ENCODE results near the gene CAP1.

The CAP1 gene

GRCh38 chr1:40059338-40059959, 18.9 kb downstream of the CAP1 start:
- peak; percentile 89 to 94 for DNase-seq

DNA sequence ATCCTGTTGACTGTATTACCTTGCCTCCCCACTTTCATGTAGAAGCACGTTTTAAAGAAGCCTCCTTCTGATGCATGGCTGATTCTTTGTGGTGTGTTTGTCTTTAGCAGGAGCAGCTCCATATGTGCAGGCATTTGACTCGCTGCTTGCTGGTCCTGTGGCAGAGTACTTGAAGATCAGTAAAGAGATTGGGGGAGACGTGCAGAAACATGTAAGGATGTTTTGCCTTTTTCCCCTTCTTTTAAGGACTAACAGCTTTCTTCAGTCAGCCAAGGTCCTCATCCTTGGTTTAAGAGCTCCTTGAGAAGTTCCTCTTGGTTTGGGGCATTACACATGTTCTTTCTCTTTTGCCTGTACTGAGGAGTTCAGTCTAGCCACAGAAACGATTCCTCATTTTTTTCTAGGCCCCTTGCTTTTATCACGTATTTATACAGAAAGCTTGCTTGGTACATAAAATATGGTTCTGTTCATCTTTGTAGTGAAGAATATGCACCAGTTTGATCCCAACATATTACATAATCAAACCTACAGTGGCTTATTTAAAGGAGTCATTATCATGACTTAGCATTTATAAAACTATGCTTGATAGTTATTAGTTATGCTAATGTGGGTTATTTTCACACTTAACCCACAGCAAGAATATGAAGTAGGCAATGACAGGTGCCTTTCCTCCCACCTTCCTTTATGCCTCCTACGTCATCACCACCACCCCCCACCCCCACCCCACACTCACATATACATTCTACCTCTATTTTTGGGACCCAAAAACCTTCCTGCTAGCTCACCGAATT, 19.6 kb downstream of the CAP1 start:
- DNase-seq = no peak

GRCh38 chr1:40064797-40065499, 24.4 kb downstream of the CAP1 start:
- DNase-seq = no peak

- no peak for DNase-seq
Measured at GRCh38 chr1:40067023-40067422, 26.5 kb downstream of the CAP1 start.

DNA sequence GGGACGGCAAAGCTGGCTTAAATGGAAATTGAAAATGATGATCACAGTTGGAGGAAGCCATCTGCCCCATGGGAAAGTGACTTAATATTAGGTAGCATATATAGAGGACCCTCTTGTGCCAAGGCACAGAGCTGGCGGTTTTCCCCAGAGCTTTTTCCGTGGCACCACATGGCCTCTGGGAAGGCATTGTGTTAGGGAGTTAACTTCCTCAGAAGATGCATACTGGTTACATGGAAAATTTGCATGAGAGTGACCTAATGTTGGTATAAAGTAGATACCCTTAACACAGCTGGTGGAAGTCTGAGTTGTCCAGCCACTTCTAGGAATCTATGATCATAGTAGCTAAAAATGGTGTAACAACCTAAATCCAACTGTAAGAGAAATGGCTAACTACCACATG, 27.3 kb downstream of the CAP1 start:
- peak in 1 of 2 experiments; percentile 50 for DNase-seq

DNA sequence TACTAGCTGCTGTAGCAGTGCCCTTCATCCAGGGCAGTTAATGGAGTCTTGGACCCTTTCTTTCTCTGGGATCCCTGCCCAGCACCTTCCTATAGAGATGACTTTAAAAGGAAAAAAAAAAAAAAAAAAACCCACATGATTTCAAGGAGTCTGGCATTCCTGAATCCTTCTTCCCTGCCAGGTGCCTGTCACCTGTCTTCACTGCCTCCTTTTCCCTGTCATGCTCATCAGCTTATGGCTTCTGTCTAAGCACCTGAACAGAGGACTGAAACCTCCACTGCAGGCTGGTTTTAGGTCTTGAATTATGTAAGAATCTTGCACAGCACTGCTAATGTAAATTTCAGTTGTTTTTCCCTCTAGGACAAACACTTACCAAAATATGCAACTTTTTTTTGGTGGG, 31.6 kb downstream of the CAP1 start:
- no peak for DNase-seq

DNA sequence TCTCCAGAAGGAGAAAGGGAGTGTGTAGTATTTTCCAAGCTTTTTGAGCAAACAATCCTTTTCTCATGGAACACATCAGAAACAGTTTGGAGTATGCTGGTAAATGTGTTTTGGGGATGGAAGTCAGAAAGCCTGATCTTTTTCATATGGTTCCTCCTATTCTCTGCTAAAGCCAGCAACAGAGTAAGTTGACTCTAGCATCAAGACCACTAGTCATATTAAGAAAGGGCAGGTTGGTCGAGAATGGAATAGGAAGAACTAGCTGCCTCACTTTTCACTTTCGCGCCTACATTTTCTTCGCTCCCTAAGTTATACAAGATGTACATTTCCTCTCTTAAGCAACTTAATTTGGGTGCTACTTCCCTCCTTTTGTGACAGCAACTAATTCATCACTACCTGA, 32.5 kb downstream of the CAP1 start:
- DNase-seq = no peak

- DNase-seq = no peak
Measured at GRCh38 chr1:40075266-40075665, 34.7 kb downstream of the CAP1 start.

GRCh38 chr1:40076895-40077312, 36.4 kb downstream of the CAP1 start:
- no peak for DNase-seq

- peak; percentile 41 to 83 for DNase-seq
Measured at GRCh38 chr1:40078512-40079333, 38.2 kb downstream of the CAP1 start.

- no peak for DNase-seq
Measured at GRCh38 chr1:40079774-40080400, 39.4 kb downstream of the CAP1 start.

DNA sequence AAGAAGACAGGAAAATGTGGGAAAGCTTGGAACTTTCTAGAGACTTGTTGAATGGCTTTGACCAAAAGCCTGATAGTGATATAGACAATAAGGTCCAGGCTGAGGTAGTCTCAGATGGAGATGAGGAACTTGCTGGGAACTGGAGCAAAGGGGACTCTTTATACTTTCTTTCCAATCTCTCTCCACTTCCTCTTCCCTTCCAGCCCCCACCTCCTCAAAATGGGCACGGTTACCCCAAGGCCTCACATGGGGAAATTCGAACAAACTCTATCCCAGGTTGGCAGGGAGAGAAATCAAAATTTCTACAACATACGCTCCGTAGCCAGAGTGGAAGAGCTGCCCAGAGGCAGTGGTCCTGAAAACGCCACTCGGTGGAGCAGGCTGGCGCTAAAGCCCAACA, 41.3 kb downstream of the CAP1 start:
- DNase-seq = no peak

DNA sequence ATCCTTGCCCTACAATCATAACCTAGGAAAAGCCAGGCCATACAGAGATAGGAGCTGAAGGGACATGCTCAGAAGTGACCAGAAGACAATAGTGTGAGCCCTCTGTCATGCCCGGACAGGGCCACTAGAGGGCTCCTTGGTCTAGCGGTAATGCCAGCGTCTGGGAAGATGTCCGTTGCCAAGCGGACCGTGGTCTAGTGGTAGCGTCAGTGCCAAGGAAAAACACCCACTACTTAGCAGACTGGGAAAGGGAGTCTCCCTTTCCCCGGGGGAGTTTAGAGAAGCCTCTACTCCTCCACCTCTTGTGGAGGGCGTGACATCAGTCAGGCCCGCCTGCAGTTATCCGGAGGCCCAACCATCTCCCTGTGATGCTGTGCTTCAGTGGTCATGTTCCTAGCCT, 44.2 kb downstream of the CAP1 start:
- peak; percentile 48 to 73 for DNase-seq

GRCh38 chr1:40090652-40091355, 50.3 kb downstream of the CAP1 start:
- no peak for DNase-seq

DNA sequence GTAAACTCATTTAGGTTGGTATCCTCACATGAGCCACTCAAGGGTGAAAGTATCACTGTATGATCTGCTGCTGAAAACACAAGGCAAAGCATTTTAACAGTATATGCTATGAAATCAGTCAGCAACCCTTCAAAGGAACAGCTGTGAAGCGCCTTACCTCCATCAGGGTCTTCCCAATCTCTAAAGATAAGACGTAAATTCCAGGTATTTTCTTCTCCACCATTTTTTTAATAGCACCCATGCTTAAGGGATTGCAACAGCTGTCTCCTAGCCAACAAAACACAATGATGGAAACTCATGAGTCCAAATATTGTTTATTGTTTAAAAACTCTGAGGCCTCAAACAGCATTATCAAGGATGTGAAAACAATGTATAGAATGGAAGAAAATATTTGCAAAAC, 51.7 kb downstream of the CAP1 start:
- no peak for DNase-seq

- no peak for DNase-seq
Measured at GRCh38 chr1:40092706-40093639, 52.4 kb downstream of the CAP1 start.

DNA sequence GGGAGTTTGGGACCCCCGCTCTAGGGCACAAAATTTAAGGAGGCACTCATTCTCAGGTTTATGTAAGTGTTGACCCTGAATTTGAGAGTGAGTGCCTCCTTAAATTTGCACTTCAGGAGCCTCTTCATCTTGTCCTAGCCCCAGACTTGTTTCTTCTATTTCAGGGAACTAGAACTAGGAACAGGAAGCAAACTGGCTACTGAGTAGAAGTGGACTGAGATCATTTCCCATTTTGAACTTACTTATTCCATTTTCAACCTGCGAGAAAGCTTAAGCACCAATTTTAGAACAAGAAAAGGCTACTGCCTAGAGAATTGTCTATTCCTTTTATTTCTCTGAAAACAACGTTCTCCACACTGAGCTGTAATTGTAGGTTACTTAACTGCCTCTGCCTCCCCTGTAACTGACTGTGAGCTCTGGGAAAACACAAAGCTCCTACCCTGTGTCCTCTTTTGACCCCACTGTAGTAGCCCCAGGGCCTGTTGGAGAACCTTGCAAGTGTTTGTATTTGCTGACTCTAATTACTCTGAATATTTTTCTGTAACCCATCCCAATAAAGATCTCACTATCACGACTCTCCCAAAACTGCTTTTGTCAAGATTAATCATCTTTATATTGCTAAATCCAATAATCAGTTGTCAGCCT, 54.1 kb downstream of the CAP1 start:
- DNase-seq = no peak

DNA sequence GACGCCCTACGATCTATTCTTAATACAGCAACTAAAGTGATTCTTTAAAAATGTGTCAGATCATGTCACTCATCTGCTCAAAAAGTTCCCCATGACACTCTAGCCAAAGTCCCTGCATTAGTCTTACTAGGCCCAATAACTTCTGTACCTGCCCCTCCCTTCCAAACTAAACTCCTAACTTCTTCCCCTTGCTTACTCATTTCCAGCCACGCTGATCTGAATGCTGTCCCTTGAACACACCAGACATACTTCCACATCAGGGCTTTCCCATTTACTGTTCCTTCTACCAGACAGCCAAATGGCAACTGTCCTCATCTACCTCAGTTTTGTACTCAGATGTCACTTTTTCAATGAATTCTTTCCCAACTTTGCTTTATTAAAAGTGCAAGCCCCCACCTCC, 55.3 kb downstream of the CAP1 start:
- DNase-seq = no peak

GRCh38 chr1:40096646-40096976, 56.1 kb downstream of the CAP1 start:
- peak in 1 of 2 experiments; percentile 68 for DNase-seq
